MCF 10A (cell line): ENCODE results near the gene DNAJB14. TPM values are rescaled to one million over a fixed set of nuclear protein-coding genes. Genes with fewer than 3 reads are reported as not detected.

Experiments used
- BruUV-seq: library from RNA; stranded (reverse); fragments of 400-500 nt; replicated peaks from 2 replicates; lab custom pipeline; 2021; lab: Mats Ljungman, UMichigan
- CTCF ChIA-PET: fragments of 300-600 bp; sonication (Branson Sonifier 250); formaldehyde crosslinking; extraction: SDS; loops from one replicate; lab custom pipeline; 2021; ENCODE audit warnings: antibody characterized with exemption, inconsistent platforms; lab: Yijun Ruan, JAX
- POLR2A ChIA-PET: fragments of 300-600, 350-650 bp; sonication (Branson Sonifier 250); formaldehyde crosslinking; extraction: SDS; loops from one replicate; lab custom pipeline; 2020; ENCODE audit warnings: antibody characterized with exemption, inconsistent platforms; lab: Yijun Ruan, JAX
- DNase-seq: peaks from one replicate; pipeline ENCODE4 v3.0.0-alpha.2; 2018; ENCODE audit not compliant: unreplicated experiment
- H3K27ac Mint-ChIP-seq: one replicate; pipeline ENCODE4 v1.8.0; 2022; ENCODE audit warnings: mild to moderate bottlenecking, low read depth, mixed read lengths; ENCODE audit not compliant: unreplicated experiment
- H3K27me3 Mint-ChIP-seq: one replicate; pipeline ENCODE4 v1.8.0; 2022; ENCODE audit warnings: mixed read lengths; ENCODE audit not compliant: insufficient read depth, unreplicated experiment
- H3K36me3 Mint-ChIP-seq: one replicate; pipeline ENCODE4 v1.8.0; 2022; ENCODE audit warnings: mild to moderate bottlenecking, moderate library complexity, mixed read lengths; ENCODE audit not compliant: insufficient read depth, unreplicated experiment
- H3K4me1 Mint-ChIP-seq: one replicate; pipeline ENCODE4 v1.8.0; 2022; ENCODE audit warnings: mixed read lengths; ENCODE audit not compliant: insufficient read depth, unreplicated experiment
- H3K4me3 Mint-ChIP-seq: one replicate; pipeline ENCODE4 v1.8.0; 2022; ENCODE audit warnings: mild to moderate bottlenecking, moderate library complexity, mixed read lengths; ENCODE audit not compliant: unreplicated experiment
- H3K9me3 Mint-ChIP-seq: one replicate; pipeline ENCODE4 v1.8.0; 2022; ENCODE audit warnings: mixed read lengths; ENCODE audit not compliant: unreplicated experiment
- CTCF ChIP-seq: fragments of 200-600 bp; IDR thresholded peaks from one replicate; pipeline ENCODE4 v1.8.0; 2022; ENCODE audit warnings: antibody characterized with exemption, mild to moderate bottlenecking; ENCODE audit not compliant: unreplicated experiment
- intact Hi-C: fragments of 100-400 bp; cut with micrococcal nuclease; formaldehyde crosslinking; loops from 2 replicates; pipeline ENCODE4 v1.14.1; 2022
- total RNA-seq: library from RNA; stranded (reverse); gene quantifications from 2 replicates; pipeline ENCODE4 v1.2.3, GENCODE V29; 2022

DNAJB14 gene
- total RNA-seq, 1 experiment from 2014 or later: 54.5 TPM

GRCh38 chr4:99893839-99894160 lies 52.6 kb downstream of the DNAJB14 start:
- ChIA-PET CTCF (interaction anchor here (0.6 to 1.5 kb wide), 4 partner anchors 54 to 844 kb away, joined by 3 to 10 read pairs (median 4); no protein-coding TSS in a partner anchor), POLR2A (interaction anchor here (0.7 to 3.5 kb wide), 19 partner anchors 7 to 965 kb away, joined by 3 to 62 read pairs (median 4); partner anchors contain the start of genes DAPP1, DNAJB14, EIF4E and H2AZ1)
- no TSS peak for BruUV-seq
- Mint-ChIP-seq H3K4me3 (peak overlapping the region; percentile 96), H3K4me1 (peaks cover 27% of the 10 kb centered on the region), H3K36me3 (peaks cover 23% of the 10 kb centered on the region), H3K9me3 (no peaks in the 10 kb centered on the region), H3K27me3 (no peaks in the 10 kb centered on the region), H3K27ac (peak overlapping the region; percentile 98)
- no peak for DNase-seq
- intact Hi-C loops: no loop called here
- no peak for TF ChIP-seq CTCF

- no TSS peak for BruUV-seq
- Mint-ChIP-seq H3K4me1 (peaks cover 30% of the 10 kb centered on the region), H3K27me3 (no peaks in the 10 kb centered on the region), H3K36me3 (peaks cover 23% of the 10 kb centered on the region), H3K9me3 (no peaks in the 10 kb centered on the region), H3K4me3 (peak overlapping the region; percentile 96), H3K27ac (peak overlapping the region; percentile 98)
- ChIA-PET POLR2A (interaction anchor here (1.2 to 3.5 kb wide), 4 partner anchors 12 to 78 kb away, joined by 3 to 62 read pairs (median 10); partner anchors contain the start of genes DNAJB14 and H2AZ1), CTCF (interaction anchor here (0.7 kb wide), 1 partner anchor 34 kb away, joined by 3 read pairs; no protein-coding TSS in a partner anchor)
- DNase-seq: no peak
- no peak for TF ChIP-seq CTCF
- intact Hi-C loops: no loop called here
Measured at GRCh38 chr4:99893029-99893428, 53.4 kb downstream of the DNAJB14 start.

GRCh38 chr4:99891351-99891750 lies 55.1 kb downstream of the DNAJB14 start:
- intact Hi-C loops: no loop called here
- Mint-ChIP-seq H3K36me3 (peaks cover 26% of the 10 kb centered on the region), H3K27me3 (no peaks in the 10 kb centered on the region), H3K27ac (peak overlapping the region; percentile 13), H3K4me1 (peaks cover 32% of the 10 kb centered on the region), H3K9me3 (no peaks in the 10 kb centered on the region), H3K4me3 (peak overlapping the region; percentile 14)
- ChIA-PET CTCF (no interaction called here), POLR2A (interaction anchor here (1.2 to 2.7 kb wide), 2 partner anchors 55 to 58 kb away, joined by 4 to 10 read pairs; partner anchors contain the start of gene DNAJB14)
- DNase-seq: no peak
- no TSS peak for BruUV-seq
- no peak for TF ChIP-seq CTCF

- no peaks in the 10 kb centered on the region for H3K27me3 Mint-ChIP-seq
- CTCF ChIA-PET: interaction anchor here (5.6 kb wide), 1 partner anchor 79 kb away, joined by 24 read pairs; no protein-coding TSS in a partner anchor
- peaks cover 21% of the 10 kb centered on the region for H3K4me1 Mint-ChIP-seq
- BruUV-seq: no TSS peak
- H3K36me3 Mint-ChIP-seq: peaks cover 28% of the 10 kb centered on the region
- H3K9me3 Mint-ChIP-seq: no peaks in the 10 kb centered on the region
- TF ChIP-seq CTCF: no peak
- DNase-seq: no peak
- no peak overlapping the region for H3K27ac Mint-ChIP-seq
- intact Hi-C loops: no loop called here
- no peak overlapping the region for H3K4me3 Mint-ChIP-seq
- POLR2A ChIA-PET: no interaction called here
Measured at GRCh38 chr4:99887837-99888236, 58.6 kb downstream of the DNAJB14 start.
